Natural killer cell (primary cell): ENCODE measurements around the gene ELFN2. TPM values are rescaled to one million over a fixed set of nuclear protein-coding genes. Genes with fewer than 3 reads are reported as not detected.

Experiments used
- ATAC-seq, 3 donors: fragments of 150-1000 bp in 2 of 3; fragments of 200-7000 bp in 1 of 3; cut with Tn5 transposase; 1 replicate in 1 of 3; 2 replicates in 2 of 3; pipeline ENCODE4 v1.10.0; 2021; ENCODE audit warnings: mild to moderate bottlenecking in 2 of 3, moderate library complexity in 2 of 3
- DNase-seq, 2 donors: peaks; one replicate each; pipeline versions ENCODE4 v3.0.0 to v3.0.0-alpha.2; 2013 to 2021; ENCODE audit warnings: mixed read lengths in 1 of 2
- H3K27ac ChIP-seq: one replicate; pipeline ENCODE4 v1.5.1; 2013; ENCODE audit warnings: mild to moderate bottlenecking, low read length
- H3K27me3 ChIP-seq: one replicate; pipeline ENCODE4 v1.6.1; 2013; ENCODE audit warnings: low read length; ENCODE audit not compliant: control insufficient read depth, insufficient read depth
- H3K36me3 ChIP-seq: one replicate; pipeline ENCODE4 v1.6.1; 2013; ENCODE audit warnings: low read length; ENCODE audit not compliant: control insufficient read depth, insufficient read depth
- H3K4me1 ChIP-seq: one replicate; pipeline ENCODE4 v1.6.1; 2013; ENCODE audit warnings: low read length; ENCODE audit not compliant: control insufficient read depth, insufficient read depth
- H3K4me3 ChIP-seq: one replicate; pipeline ENCODE4 v1.5.1; 2013; ENCODE audit warnings: low read length
- H3K9me3 ChIP-seq: one replicate; pipeline ENCODE4 v1.6.1; 2013; ENCODE audit warnings: low read length; ENCODE audit not compliant: control insufficient read depth, insufficient read depth
- H3K27ac Mint-ChIP-seq, 2 donors: one replicate each; pipeline ENCODE4 v1.8.0; 2022; ENCODE audit warnings: mild to moderate bottlenecking in 2 of 2, mixed read lengths in 2 of 2, moderate library complexity in 1 of 2
- H3K27me3 Mint-ChIP-seq, 2 donors: one replicate each; pipeline ENCODE4 v1.8.0; 2022; ENCODE audit warnings: low read depth in 2 of 2, mixed read lengths in 2 of 2
- H3K36me3 Mint-ChIP-seq: one replicate; pipeline ENCODE4 v1.8.0; 2022; ENCODE audit warnings: mixed read lengths
- H3K4me1 Mint-ChIP-seq, 2 donors: one replicate each; pipeline ENCODE4 v1.8.0; 2022; ENCODE audit warnings: mixed read lengths in 2 of 2
- H3K4me3 Mint-ChIP-seq: one replicate; pipeline ENCODE4 v1.8.0; 2022; ENCODE audit warnings: mild to moderate bottlenecking, moderate library complexity, mixed read lengths
- H3K9me3 Mint-ChIP-seq, 2 donors: one replicate each; pipeline ENCODE4 v1.8.0; 2022; ENCODE audit warnings: mixed read lengths in 2 of 2
- WGBS: methylation state at CpG from one replicate; pipeline ENCODE4 v1.1.7; 2013; ENCODE audit warnings: missing lambda C conversion rate; ENCODE audit not compliant: insufficient coverage; 5-methylcytosine and 5-hydroxymethylcytosine counted together
- intact Hi-C: fragments of 100-400 bp; cut with micrococcal nuclease; formaldehyde crosslinking; loops from one replicate; pipeline ENCODE4 v1.14.2; 2022
- total RNA-seq, 4 donors: library from RNA; stranded (reverse); fragments of 120-200 nt in 1 of 4; gene quantifications; one replicate each; pipeline versions ENCODE4 v1.2.3 to v1.2.4, GENCODE V29; 2013 to 2022
- TF ChIP-seq, protein P1 (sequence below): fragments of 200-600 bp; IDR thresholded peaks from one replicate; pipeline ENCODE4 v1.8.0; 2022; ENCODE audit warnings: antibody characterized with exemption

The ELFN2 gene
- total RNA-seq, 3 donors from 2014 or later (not counting 1 experiment from before 2014, with no cell fraction given), result 0.33 to 0.49 (median 0.36) TPM

DNA sequence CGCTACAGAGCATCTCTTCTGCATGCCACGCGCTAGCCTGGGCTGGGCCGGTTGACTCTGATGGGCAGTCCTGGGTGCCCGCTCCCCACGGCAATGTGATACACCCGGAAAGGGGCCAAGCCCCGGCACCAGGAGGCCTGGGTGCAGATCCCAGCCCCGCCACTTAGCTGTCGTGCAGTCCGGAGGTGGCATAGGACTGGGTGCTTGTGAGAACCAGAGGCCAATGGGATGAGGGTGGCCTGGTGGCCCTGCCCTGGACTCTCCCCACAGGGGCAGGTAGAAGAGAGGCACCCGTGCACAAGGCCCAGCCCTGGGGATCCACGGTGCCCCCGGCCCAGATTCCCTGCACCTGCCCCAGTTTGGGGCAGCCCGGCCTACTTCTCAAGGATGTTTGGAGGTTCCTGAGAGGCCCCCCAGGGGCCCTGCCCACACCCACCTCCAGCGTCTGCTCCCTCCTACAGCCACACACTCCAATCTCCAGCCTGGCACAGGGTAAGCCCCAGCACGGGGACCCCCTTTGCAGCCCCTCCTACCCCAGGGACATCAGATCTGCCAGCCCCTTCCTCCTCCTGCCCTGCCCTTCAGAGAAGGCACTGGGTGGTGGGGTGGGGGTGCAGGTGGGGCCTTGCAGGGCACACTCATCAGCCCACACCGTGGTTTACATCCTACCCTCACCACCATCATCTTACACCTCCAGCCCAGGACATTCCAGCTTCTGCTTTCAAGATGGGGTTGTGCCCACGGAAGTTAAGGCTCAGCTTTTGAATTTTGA is 78.0 kb downstream of the ELFN2 start:
- no peak overlapping the region for H3K27ac ChIP-seq
- no peak overlapping the region for H3K4me3 ChIP-seq
- Mint-ChIP-seq H3K4me3 (no peak overlapping the region), H3K27me3 (peaks cover 0 to 6% of the 10 kb centered on the region in 2 donors), H3K27ac (no peak overlapping the region), H3K4me1 (peaks cover 0 to 6% of the 10 kb centered on the region in 2 donors), H3K36me3 (no peaks in the 10 kb centered on the region), H3K9me3 (no peaks in the 10 kb centered on the region)
- no peaks in the 10 kb centered on the region for H3K9me3 ChIP-seq
- DNase-seq (no peak), ATAC-seq (no peak)
- intact Hi-C loops, result no loop called here
- no peaks in the 10 kb centered on the region for H3K4me1 ChIP-seq
- TF ChIP-seq, protein P1, sequence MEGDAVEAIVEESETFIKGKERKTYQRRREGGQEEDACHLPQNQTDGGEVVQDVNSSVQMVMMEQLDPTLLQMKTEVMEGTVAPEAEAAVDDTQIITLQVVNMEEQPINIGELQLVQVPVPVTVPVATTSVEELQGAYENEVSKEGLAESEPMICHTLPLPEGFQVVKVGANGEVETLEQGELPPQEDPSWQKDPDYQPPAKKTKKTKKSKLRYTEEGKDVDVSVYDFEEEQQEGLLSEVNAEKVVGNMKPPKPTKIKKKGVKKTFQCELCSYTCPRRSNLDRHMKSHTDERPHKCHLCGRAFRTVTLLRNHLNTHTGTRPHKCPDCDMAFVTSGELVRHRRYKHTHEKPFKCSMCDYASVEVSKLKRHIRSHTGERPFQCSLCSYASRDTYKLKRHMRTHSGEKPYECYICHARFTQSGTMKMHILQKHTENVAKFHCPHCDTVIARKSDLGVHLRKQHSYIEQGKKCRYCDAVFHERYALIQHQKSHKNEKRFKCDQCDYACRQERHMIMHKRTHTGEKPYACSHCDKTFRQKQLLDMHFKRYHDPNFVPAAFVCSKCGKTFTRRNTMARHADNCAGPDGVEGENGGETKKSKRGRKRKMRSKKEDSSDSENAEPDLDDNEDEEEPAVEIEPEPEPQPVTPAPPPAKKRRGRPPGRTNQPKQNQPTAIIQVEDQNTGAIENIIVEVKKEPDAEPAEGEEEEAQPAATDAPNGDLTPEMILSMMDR, result no peak
- H3K36me3 ChIP-seq, result no peaks in the 10 kb centered on the region
- 81% methylated on average over 19 of the region's 19 CpGs for WGBS
- no peaks in the 10 kb centered on the region for H3K27me3 ChIP-seq

DNA sequence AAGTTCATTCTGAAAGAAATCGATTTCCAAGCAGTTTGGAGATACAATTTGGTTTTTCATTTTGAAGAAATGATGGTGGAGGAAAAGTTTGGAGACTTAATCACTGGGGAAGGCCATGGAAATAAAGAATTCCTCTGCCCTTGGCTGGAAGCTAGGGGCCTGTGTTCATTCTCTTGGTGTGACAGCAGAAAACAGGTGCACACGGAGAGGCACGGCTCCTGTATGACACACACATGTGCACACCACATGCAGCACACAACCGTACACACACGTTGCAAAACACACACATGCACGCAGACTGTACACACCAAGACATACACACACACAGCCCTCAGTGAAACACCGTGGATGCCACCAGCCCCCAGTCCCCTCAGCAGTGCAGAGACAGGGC is 80.8 kb downstream of the ELFN2 start:
- TF ChIP-seq, protein P1, result no peak
- H3K4me3 Mint-ChIP-seq, result no peak overlapping the region
- H3K27me3 Mint-ChIP-seq, result peaks cover 0 to 6% of the 10 kb centered on the region in 2 donors
- no peak overlapping the region for H3K27ac Mint-ChIP-seq
- Histone ChIP-seq H3K36me3 (no peaks in the 10 kb centered on the region), H3K27ac (no peak overlapping the region), H3K9me3 (no peaks in the 10 kb centered on the region), H3K4me1 (no peaks in the 10 kb centered on the region), H3K4me3 (no peak overlapping the region), H3K27me3 (no peaks in the 10 kb centered on the region)
- H3K9me3 Mint-ChIP-seq, result no peaks in the 10 kb centered on the region
- DNase-seq, result no peak
- no peak for ATAC-seq
- H3K4me1 Mint-ChIP-seq, result no peaks in the 10 kb centered on the region
- 85% methylated on average over 7 of the region's 7 CpGs for WGBS
- intact Hi-C loops, result no loop called here
- H3K36me3 Mint-ChIP-seq, result no peaks in the 10 kb centered on the region

DNA sequence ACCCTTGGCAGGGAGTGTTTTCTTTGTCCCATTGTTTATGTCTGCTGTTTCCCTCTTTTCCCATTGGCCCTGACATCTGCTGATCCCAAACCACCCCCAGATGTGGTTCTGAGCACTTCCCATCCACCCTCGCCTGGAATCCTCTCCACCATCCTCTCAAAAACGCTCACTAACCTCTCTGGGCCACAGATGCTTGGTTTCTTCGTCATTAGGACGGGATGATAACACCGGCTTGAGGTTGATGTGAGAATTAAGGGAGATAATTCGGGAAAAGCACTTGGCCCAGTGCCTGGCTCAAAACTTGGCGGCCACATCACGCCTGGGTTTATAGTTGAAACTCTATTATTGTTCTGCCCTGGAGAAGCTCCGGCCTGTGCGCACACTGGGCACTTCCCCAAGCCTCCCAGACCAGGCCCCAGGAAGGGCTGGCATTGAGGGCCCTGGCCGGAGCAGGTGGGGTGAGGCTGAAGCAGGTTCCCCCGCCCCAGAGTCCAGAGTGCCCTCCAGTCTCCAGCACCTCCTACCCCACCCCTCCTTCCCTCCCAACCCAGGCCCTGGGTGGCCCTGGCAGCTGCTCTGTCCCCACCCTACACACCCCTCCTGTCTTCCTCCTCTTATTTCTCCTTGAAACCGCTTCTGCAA is 81.3 kb downstream of the ELFN2 start:
- 81% methylated on average over 12 of the region's 13 CpGs for WGBS
- Mint-ChIP-seq H3K9me3 (no peaks in the 10 kb centered on the region), H3K36me3 (no peaks in the 10 kb centered on the region), H3K4me1 (no peaks in the 10 kb centered on the region), H3K27me3 (peaks cover 0 to 6% of the 10 kb centered on the region in 2 donors), H3K27ac (no peak overlapping the region), H3K4me3 (no peak overlapping the region)
- Histone ChIP-seq H3K4me1 (no peaks in the 10 kb centered on the region), H3K36me3 (no peaks in the 10 kb centered on the region), H3K27ac (no peak overlapping the region), H3K9me3 (no peaks in the 10 kb centered on the region), H3K27me3 (no peaks in the 10 kb centered on the region), H3K4me3 (no peak overlapping the region)
- ATAC-seq (no peak), DNase-seq (no peak)
- TF ChIP-seq, protein P1, result no peak
- intact Hi-C loops, result no loop called here
